GM19328 (cell line): ENCODE measurements around the gene LMNTD2.
A peak's percentile ranks its signal among the peaks of the same experiment; 100 is the strongest.

Source experiments
- ATAC-seq: cut with Tn5 transposase; IDR thresholded peaks from one replicate; pipeline ENCODE4 v1.9.1; 2021; ENCODE audit warnings: mild to moderate bottlenecking, moderate library complexity; ENCODE audit not compliant: unreplicated experiment

Gene LMNTD2

GRCh38 chr11:535519-536454 lies 24.8 kb downstream of the LMNTD2 start, which contains the start of gene HRAS:
Gene HRAS (minus strand): TSS chr11:535576.
- ATAC-seq, result peak; percentile 69

GRCh38 chr11:535210-535518 lies 25.4 kb downstream of the LMNTD2 start:
- ATAC-seq, result no peak

- no peak for ATAC-seq
These were observed 25.9 kb downstream of the LMNTD2 start for GRCh38 chr11:534396-535209.

DNA sequence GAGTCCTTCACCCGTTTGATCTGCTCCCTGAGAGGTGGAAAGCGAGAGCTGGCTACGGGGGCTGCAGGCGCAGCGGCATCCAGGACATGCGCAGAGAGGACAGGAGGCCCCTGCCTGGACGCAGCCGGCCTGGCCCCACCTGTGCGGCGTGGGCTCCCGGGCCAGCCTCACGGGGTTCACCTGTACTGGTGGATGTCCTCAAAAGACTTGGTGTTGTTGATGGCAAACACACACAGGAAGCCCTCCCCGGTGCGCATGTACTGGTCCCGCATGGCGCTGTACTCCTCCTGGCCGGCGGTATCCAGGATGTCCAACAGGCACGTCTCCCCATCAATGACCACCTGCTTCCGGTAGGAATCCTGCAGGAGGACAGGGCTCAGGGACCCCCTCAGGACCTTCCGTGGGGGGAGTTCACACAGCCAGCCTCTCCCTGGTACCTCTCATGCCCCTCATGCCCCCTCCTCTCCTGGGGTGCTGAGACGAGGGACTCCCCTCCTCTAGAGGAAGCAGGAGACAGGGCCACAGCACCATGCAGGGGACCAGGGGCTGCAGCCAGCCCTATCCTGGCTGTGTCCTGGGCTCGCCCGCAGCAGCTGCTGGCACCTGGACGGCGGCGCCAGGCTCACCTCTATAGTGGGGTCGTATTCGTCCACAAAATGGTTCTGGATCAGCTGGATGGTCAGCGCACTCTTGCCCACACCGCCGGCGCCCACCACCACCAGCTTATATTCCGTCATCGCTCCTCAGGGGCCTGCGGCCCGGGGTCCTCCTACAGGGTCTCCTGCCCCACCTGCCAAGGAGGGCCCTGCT lies 26.7 kb downstream of the LMNTD2 start:
- ATAC-seq, result no peak

DNA sequence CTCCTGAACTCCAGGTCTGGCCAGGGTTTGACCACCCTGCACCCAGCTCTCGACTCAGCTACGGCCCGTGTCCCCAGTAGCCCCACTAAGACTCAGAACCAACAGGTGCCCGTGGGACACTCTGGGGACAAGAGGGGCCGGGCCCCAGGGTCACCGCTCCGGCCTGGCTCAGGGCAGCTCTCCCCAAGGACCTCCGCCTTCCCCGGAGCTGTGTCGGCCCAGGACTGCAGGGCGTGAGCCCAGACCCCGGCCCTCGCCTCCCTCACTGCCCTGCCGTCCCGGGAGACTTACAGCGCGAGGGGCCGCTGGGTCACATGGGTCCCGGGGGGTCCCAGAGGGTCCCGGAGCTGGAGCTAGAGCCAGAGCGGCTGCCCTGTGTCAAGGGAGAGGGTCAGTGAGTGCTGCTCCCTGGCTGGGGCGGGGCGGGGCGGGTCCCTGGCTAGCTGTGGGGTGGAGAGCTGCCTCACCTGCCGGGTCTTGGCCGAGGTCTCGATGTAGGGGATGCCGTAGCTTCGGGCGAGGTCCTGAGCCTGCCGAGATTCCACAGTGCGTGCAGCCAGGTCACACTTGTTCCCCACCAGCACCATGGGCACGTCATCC lies 27.5 kb downstream of the LMNTD2 start:
- no peak for ATAC-seq

DNA sequence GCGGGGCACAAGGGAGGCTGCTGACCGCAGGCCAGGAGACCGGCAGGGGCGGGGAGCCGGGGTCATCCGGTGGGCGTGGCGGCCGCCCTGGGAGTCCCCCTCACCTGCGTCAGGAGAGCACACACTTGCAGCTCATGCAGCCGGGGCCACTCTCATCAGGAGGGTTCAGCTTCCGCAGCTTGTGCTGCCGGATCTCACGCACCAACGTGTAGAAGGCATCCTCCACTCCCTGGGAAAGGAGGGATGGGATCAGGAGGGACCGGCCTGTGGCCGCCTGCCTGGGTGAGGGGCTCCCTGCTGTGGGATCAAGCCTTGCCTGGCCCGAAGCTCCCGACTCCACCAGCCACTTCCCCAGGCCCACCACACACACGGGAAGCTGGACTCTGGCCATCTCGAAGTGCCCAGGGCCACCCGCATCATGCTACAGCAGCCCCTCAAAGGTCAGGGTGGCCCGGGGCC lies 28.0 kb downstream of the LMNTD2 start:
- no peak for ATAC-seq

DNA sequence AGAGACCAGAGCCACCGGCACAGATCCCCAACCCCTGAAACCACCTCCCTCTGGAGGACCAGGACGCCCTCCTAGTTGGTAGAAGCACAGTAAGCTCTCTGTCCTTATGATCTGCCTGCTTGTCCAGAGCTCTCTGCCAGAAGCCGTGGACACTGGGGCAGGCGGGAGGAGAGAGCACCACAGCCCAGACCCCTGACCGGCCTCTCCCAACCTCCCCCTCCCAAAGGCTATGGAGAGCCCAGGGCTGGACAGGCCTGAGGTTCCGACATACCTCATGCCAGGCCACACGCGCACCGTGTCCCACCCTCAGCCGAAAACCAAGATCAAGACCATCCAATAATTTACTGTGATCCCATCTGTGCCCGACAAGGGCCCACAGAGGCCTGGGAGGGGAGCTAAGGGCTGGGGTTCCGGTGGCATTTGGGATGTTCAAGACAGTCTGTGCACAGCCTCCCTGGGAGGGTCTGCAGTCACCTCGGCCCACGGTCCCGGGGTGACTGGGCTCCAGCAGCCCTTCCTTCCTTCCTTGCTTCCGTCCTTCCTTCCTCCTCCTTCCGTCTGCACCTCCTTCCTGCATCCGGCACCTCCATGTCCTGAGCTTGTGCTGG lies 28.5 kb downstream of the LMNTD2 start:
- ATAC-seq, result no peak

DNA sequence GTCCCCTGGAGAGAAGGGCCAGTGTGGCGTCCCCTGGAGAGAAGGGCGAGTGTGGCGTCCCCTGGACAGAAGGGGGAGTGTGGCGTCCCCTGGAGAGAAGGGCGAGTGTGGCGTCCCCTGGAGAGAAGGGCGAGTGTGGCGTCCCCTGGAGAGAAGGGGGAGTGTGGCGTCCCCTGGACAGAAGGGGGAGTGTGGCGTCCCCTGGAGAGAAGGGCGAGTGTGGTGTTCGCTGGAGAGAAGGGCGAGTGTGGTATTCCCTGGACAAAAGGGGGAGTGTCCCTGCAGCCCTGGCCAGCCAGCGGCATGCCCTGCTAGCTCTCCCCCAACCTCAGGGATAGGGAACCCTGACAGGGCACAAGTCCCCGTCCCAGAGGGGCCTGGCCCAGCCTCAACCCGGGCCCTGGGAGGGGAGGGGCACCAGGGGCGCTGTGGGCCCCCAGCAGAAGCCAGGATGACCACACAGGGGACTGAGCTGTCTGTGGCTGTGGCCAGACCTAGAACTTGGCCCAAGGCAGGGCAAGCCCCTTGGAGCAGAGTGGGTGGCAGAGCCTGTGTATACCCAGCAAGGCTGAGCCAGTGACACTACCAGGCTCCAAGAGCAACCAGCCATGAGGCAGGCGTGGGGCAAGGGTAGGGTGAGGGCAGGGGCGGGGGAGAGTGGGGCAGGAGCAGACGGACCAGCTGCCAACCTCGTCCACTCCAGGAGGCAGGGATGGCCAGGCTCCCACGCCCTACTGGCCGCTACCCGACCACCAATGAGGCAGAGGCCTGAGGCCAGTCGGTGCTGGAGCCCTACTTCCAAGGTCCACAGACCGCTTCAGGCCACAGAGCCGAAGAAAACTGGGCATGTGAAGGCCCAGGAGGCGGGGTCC lies 29.3 kb downstream of the LMNTD2 start:
- ATAC-seq, result no peak

DNA sequence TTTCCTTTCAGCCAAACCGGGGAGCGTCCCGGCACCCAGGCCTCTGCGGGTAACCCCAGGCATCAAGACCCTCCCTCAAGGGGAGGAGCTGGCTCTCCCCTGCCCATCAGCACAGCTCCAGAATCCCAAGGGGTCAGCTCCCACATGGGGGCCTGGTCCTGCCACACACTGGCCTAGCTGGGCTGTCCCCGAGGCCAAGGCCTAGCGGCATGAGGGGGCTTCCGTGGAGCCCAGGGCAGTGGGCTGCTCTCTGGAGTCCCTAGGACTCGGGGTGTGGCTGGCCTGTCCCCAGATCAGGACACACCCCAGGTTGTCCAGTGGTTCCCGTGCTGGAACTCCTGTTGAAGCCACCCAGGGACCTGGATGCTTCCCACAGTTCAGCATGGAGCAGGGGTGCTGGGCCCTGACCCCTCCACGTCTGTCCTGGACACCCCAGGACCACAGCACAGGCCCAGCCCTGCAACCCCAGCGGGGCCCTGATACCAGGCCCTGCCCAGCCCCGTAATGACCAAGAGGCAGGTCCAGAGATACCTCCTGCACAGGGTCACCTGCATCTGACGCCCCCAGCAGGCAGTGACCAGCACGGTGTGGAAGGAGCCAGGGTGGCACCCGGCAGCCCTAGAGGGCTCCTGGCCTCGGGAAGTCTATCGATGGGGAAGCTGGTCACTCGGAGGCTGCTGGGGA lies 30.7 kb downstream of the LMNTD2 start:
- no peak for ATAC-seq

DNA sequence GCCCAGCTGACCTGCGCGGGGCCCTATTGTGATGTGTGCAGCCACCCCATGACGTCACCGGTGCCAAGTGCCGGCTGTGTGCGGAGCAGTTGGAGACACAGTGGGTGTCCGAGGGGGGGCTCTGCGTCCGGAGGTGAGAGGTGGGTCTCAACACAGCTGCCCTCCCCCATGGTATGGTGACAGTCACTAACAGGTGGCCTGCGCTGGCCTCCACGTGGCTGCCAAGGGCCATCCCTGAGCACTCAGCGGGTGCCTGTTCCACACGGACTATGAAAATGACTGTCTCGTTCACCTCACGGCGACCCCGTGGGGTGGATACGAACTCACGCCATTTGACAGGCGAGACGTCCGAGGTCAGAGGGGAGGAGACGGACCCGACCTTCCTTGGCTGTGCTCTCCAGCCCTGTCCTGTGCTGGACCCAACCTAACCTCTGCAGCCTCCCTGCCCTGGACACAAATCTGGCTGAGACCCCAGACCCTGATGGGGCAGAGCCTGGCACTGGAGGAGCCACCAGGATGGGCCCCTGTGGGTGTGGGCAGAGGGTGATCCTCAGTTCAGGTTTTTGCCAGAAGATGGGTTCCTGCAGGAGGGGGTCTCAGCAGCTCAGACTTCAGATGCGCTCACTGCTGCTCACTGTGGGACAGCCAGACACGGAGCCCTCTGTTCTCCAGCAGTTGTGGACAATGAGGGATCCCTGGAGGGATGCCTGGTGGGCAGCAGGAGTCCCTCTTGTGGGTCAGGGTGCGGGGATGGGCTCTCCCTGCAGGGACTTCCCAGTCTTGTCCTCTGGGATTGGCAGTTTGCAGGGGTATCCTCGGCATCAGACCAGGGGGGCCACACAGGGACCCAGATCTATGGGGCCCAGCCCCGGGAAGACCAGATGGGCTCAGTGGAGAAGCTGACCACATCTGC lies 31.5 kb downstream of the LMNTD2 start:
- no peak for ATAC-seq

GRCh38 chr11:528166-528814 lies 32.2 kb downstream of the LMNTD2 start:
- ATAC-seq, result no peak

DNA sequence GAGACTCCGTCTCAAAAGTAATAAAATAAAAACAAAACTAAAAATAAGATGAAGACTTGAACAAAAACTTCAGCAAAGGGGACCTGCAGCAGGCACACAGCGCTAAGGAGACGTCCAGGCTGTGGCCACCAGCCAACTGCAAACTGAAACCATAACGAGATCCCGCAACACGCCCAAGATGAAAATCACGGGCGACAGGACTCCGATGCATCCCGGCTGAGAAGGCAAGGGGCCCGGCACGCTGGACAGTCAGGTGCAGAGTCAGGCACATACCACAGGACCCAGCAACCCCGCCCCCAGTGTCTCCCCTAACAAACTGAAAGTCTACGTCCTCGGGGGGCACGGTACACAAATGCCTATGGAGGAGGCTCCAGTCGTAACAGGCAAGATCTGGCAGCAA lies 34.3 kb downstream of the LMNTD2 start:
- ATAC-seq, result no peak

GRCh38 chr11:521177-521688 lies 39.3 kb downstream of the LMNTD2 start:
- ATAC-seq, result no peak

- no peak for ATAC-seq
These were observed 39.9 kb downstream of the LMNTD2 start for GRCh38 chr11:520428-521176.

DNA sequence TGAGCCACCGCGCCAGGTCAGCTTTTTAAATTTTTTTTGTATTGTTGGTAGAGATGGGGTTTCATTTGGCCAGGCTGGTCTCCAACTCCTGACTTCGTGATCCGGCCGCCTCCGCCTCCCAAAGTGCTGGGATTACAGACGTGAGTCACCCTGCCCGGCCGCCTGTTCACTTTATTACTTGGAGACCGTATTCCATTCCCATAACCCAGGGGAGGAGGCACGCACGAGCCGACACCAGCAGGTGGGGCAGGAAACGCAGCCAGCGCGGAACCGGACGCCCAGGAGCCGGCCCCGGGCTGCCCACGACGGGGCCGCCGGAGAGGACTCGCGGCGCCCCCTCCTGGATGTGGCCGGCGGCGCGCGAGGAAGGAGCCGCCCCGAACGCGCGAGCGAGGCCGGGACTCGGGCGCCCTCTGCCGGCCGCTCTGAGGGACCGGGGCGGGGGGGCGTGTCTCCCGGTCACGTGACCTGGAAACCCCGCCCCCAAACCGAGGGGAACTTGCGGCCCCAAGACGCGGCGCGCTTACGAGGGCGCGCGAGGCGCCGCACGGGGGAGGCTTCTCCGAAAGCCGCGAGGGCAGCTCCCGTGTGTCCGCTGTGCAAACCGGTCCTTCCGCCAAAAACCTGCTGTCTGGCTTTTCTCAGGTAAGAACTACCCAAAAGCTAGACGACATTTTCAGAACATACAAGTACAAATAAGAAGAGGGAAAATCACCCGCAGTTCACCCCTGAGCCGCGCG lies 41.9 kb downstream of the LMNTD2 start:
- peak; percentile 88 for ATAC-seq
